Measurements from ENCODE around the gene IGFN1.

DNA sequence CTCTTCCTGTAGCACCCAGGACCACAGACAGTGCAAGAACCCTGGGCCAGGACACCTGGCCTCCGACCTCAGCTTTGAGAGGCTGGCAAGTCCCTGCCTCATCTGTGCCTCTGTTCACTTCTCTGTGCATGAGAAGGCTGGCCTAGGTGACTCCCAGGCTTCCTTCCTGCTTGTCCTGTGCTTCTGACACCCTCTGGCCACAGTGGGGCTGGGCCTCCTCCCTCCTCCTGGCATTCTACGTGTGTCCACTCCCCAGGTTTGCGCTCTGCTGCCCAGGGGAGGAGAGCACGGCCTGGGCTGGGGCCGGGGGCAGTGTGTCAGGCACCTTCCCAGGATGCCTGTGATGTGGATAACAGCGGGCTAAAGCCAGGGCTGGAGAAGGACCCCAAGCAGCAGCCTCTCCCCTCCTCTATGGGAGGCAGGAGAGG is 62.3 kb downstream of the IGFN1 start:
- TF ChIP-seq CTCF (IDR thresholded peaks at IDR 0.05) (no peak), POLR2A (IDR thresholded peaks at IDR 0.05) (no peak), POLR2AphosphoS5 (IDR thresholded peaks at IDR 0.05) (no peak), EP300 (IDR thresholded peaks at IDR 0.05) (no peak)
